Renal pelvis (tissue), 4 donors: ENCODE results near the gene CYBB. TPM values are rescaled to one million over a fixed set of nuclear protein-coding genes. Genes with fewer than 3 reads are reported as not detected.

Source experiments
- DNase-seq: peaks from one replicate; pipeline ENCODE4 v3.0.0-alpha.2; 2013
- polyA plus RNA-seq, 3 donors: library from polyadenylated mRNA; unstranded; fragments of 120-200 nt; gene quantifications; one replicate each; pipeline ENCODE4 v1.2.1, GENCODE V29; 2013; ENCODE audit not compliant: insufficient read length in 3 of 3

Gene CYBB
- polyA plus RNA-seq, 3 donors, result 8.8 to 13.6 (median 10.5) TPM

DNA sequence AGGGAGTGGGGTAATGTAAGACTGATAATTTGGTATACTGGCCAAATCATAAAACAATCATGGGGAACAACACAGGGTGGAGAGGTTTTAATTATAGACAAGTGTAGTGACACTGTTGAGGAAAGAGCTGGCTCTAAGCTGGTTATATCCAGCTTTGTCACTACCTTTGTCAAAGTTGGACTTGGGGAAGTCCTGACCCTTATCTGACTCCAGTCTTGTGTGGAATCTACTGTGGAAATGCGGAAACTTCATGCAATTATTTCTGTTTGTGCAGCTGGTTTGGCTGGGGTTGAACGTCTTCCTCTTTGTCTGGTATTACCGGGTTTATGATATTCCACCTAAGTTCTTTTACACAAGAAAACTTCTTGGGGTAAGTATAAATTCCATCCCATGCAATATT lies 2.0 kb downstream of the CYBB start:
- no peak for DNase-seq

DNA sequence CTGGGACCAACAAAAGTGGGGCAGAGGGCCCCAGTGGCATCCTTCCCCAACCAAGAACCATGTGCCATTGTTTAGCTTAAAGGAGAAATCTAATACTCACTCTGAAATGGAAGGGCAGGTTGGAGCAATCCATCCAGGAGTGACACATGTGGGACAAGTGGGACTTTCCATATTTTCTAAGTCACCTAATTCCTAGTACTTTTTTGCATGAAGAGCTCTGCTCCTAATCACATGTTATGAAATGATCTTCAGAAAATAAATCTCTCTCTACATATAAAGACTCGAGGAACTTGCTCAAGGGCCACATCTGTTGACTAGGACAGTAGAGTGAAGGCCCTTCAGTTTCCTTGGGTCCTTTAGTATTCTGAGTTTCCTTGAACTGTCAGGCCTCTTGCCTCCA lies 2.5 kb downstream of the CYBB start:
- DNase-seq, result no peak

DNA sequence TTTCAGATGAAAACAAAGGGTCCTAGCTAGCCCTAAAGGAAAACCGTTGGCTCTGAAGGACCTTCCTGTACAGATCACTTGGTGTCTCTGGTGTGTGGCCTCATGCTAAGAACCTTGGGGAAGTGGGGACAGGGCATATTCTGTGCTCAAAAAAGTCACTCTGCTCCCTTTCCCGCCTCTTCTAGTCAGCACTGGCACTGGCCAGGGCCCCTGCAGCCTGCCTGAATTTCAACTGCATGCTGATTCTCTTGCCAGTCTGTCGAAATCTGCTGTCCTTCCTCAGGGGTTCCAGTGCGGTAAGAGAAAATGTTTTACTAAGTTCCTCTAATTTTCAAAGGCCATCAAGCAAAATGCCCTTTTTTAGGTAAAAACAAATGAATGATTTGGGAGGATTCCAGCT lies 3.4 kb downstream of the CYBB start:
- no peak for DNase-seq

DNA sequence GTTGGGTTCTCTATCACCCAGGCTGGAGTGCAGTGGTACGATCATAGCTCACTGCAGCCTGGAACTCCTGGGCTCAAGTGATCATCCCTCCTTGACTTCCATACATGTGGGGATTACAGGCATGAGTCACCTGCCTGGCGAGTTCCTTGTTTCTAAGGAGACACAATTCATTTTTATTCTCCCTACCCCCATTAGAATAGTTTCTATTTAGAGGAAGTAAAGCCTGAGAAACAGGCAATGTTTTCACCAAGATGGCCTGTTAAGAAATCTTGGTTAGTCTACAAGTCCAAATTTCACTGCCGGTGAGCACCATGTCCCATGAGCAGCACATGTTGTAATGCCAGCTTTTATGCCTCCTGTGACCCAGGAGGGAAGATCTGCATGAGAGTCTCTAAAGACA lies 5.7 kb downstream of the CYBB start:
- DNase-seq, result no peak

DNA sequence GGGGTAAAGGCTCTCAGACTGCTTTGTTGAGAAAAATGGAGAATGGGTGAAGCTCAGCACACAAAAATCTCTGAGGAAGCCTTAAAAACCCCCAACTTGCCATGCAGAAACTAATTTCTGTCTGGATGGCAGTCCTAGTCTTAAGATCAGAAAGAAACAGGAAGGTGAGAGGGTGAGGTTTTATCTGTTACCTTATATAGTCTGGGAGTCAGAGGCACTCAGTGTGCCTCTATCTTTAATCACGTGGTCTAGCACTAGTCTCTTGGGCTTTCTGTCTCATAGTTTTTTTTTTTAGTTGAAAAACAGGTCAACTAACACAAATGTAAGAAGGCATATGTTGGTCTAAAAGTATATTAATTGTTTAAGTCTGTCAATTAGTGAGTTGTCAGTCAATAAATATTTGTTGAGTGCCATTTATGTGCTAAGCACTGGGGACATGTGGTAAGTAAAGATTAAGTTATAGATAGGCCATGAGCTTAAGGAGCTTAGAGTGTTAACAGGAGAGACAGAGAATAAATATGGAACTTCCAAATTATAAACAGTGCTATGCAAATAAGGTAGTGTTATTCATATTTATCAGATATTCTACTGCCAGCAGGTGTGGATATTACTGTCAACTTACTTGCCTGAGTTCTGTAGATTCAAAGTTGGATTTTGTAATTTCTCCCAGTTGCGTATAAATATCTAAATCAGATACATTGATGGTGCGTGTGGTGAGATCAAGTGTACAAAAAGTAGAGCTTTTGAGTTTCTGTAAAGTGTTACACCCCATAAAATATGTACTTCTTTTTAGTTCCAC lies 7.0 kb downstream of the CYBB start:
- no peak for DNase-seq

DNA sequence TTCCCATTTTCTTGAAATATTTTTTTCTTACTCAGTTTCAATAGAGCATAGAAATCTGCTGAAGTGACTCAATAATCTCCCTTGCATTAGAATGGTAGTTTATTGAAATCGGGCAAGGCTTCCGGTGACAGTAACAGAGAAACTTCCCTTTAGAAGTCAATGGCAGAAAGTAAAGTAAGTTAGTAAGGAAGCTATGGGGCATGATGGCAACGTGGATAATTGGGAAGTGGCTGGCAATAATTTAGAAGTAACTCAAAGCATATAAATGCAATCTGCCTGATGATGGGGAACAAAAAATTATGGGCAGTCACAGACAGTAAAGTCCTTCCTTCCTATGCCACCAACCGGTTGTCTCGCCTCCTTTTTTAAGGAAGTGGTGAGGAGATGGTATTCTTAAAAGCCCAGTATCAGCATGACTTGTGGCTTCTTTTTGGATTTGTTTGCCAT lies 7.6 kb downstream of the CYBB start:
- DNase-seq, result no peak

DNA sequence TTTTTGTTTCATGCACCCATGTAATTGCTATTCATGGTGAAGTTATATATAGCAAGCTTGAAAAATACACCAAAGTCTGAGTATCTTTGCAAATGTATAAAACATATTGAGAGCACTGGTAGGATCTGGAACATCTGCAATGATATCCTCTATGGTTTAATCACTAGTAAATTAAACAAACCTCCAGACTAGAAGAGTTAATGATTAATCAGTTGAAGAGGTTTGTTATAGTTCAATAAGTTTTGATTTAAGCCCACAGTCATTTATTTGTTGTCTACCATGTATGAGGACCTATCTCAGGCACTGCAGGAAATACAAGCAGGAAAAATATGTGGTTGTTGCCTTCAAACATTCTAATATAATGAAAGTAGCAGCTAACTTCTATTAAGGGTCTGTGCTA lies 16.5 kb downstream of the CYBB start:
- DNase-seq, result no peak

DNA sequence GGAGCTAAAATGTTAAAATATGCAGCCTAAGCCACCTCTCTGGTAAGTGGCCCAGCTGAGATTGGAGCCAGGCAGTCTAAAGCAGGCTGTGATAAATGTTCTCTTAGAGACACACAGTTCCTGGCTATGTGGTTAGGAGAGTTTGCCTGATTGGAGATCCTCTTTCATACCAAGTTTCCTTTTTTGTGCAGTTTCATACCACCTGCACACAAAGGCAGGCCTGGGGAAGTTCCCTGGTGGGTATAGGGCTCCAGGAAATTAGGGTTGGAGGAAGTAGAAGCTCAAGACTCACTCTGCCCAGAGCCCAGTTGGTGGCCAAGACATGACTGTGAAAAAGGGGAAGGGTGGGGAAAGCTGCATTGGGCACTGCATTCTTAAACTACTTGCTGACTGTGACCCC lies 16.9 kb downstream of the CYBB start:
- no peak for DNase-seq

DNA sequence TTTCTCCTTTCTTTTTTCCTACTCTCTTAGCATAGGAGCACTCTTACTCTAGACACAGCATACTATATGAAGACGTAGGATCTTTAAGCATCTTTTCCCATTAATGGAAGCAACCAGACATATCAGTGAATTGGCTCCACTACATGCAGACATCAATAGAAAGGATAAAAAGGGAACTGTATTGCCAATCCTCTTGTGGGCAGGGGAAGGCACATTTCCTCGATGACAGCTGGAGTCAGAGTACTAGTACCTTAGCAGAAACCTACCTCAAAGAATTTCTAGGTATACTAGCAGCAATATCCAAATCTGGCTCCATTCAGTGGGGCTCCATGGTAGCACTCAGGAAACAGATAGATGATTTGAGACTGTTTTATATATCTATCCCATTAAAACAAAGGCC lies 20.1 kb downstream of the CYBB start:
- DNase-seq, result no peak

DNA sequence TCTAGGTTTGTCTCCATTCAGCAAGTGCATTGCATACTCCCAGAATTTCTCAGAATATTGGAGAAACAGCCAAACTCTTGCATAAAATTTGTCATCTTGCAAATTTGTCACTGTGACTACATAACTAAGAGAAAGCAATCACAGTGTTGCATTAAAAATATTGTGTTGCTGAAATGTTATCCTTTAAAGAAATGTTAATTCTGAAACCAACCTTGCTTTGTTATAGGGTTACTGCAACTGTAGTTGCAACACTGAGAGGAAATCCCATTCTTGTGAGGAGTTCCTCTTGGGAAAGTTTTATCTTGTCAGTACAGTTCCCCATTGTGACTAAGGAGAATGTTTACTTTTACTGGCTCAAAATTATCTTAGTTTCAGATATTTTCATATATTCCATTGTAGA lies 20.9 kb downstream of the CYBB start:
- no peak for DNase-seq

DNA sequence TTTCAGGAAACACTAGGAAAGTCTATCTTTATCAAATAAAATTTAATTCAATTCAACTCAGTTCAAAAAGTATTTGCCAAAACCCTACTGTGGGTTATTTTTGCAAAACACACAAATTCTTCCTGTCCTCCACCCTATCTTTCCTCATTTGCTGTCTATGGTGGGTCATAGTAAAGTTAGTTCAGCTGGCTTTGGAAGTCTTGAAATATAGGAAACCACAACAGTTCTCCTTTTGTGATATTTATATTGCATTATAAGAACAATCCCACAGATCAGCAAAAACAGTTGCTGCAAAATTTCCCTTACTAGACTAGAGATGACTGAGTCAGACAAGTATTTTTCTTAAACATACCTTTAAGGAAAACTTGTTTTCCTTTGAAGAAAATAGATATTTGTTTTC lies 22.2 kb downstream of the CYBB start:
- no peak for DNase-seq

DNA sequence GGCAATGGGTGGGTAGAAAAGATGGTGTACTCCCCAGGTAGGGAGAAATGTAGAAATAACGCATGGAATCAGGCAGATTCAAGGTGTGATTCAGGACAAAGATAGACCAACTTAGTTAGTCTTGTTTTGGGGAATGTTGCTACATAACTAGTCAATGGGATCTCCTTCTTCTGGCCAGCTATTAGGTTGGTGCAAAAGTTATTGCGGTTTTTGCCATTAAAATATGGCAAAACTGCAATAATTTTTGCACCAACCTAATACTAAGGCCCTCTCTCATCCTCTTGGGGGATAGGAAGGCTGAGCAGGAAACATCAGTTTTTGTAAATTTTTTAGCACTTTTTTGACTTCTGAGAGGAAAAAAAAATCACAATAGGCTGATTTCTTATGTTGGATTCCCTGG lies 23.2 kb downstream of the CYBB start:
- no peak for DNase-seq

DNA sequence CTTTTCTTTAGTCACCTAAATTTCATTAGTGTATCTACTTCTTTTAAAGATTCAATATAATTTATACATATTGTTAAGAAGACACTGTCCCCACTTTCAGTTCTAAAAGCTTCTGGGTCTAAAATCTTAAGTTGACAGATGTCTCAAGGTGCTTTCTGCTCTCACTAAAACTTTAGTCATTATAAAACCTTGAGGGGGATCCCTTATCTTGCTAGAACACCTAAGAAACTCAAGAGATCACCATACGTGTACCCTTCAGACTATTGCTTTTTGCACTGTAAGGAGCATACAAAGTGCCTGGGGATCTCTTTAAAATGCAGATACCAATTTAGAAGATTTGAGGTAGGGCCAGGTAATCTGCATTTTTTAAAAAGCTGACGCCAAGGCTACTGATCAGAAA lies 30.1 kb downstream of the CYBB start:
- no peak for DNase-seq

DNA sequence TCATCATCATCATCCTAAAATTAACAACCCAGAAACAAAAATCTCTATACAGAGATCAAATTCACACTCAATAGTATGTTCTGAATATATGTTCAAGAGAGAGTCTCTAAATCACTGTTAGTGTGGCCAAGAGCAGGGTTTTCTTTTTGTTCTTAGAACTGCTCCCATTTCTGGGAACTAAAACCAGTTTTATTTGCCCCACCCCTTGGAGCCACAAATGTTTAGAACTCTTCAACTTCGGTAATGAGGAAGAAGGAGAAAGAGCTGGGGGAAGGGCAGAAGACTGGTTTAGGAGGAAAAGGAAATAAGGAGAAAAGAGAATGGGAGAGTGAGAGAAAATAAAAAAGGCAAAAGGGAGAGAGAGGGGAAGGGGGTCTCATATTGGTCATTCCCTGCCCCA lies 32.3 kb downstream of the CYBB start:
- DNase-seq, result no peak

DNA sequence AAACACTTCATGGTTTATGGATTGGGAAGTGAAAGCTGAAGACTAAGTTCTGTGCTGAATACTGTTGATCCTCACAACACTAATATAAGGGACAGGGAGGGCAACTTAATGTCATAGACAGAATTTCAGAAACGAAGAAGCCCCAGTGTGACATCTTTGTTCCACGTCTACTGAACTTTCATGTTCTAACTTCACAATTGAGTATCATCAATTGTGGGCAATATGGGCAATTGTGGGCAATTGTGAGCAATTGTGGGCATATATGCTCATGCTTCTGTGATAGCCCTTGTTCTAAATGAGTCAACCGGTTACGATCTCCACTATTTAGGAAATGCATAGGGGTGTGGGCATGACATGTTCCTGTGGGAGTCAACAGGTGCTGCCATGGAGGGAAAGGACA lies 33.7 kb downstream of the CYBB start:
- DNase-seq, result no peak

DNA sequence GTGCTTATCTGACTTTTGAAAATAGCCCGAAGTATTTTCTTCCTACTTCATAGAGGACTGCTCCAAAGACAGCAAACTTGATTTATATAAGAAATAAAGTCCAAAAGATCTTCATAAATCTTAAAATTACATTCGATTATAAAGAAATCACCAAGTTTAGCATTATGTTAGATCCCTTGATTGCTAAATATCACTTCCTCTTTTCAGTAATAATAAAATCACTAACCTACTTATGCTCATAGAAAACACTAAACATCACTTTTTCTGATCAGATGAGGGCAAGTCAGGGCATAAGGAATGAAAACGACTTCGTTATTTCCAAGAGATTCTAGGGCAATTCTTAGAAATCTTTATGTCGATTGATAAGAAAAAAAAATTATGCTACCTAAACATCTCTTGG lies 35.5 kb downstream of the CYBB start:
- DNase-seq, result no peak

DNA sequence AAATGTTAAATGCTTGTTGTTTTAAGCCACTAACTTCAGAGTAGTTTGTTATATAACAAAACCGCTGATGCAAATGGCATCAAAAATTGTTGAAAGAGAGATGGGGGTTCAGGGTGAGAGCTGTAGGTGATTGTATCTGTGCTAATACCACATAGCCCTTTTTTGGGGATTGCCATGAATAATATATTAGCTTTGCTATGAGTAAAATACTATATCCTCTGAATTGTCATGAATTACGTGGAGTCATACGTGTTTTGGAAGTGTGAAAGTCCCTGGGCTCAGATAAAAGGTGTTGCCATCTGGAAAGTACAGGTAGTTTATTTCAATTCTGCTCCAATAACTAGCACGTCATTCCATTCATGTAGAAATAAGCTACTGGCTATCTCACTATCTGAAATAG lies 36.9 kb downstream of the CYBB start:
- DNase-seq, result no peak

DNA sequence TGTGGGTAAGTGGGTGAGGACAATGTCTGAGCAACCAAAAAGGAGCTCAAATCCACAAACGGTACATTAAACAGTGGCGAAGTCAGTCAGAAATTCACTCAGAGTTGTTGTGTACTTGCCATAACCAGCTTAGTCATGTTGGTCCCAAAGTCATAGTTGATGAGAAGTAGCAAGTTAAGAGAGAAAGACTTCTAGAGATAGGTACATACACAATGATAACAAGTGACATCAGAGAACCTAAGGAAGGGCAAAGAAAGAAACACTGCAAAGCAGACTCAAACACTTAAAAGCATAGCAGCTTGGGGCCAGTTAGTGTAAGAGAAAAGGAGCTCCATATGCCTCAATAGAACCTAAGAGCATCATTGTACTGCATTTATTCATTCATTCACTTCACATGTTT lies 37.3 kb downstream of the CYBB start:
- DNase-seq, result no peak

DNA sequence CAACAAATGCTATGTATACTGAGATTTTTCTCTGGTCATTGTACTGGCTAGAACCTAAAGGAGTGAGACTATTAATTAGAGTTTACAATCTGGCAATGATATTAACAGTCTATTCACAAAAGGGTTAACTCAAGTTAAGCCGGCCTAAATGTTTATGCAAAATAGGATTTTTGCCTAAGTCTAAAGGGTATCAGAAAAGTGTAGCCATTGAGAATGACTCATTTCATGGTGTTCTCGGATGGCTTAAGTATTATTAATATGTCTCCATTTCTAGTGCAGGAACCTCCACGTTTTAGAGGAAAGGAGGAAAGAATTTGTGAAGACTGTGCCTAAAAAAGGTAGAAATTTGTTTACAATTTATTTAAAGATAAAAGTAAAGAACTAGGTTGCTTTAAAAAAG lies 37.7 kb downstream of the CYBB start:
- DNase-seq, result no peak

DNA sequence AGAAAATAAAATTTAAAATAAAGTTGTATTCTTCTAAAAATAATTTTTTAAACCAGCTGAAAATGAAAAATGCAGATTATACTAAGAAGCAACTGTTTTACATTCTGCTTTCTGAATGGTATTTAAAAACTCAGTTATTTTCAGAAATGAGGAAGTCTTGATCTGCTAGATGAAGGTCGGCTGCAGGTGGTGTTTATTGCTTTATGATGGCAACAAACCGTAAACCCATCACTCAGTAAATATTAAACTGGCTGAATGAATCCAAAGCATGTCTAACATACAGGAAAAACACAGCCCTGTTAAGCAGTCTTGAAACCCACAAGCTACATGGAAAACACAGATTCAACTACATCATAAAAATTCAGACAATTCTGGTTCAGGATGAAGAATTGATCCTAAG lies 38.2 kb downstream of the CYBB start:
- no peak for DNase-seq

DNA sequence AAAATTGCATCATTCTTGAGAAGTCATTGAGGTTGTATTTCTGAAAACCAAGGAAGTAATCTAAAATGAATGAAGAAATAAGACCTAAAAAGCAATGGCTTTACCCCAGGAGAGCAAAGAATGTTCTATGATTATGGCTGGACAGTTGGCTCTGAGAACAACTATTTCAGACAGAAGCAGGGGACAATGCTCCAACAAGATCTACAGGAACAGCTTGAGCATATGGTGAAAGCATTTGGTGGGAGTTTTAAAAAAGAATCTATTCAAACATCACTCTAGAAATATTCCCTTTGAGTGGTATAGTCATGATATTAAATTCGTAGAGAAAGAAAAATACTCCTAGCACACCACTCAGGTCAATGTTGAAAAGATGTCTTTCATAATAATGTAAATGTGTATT lies 40.8 kb downstream of the CYBB start:
- no peak for DNase-seq

DNA sequence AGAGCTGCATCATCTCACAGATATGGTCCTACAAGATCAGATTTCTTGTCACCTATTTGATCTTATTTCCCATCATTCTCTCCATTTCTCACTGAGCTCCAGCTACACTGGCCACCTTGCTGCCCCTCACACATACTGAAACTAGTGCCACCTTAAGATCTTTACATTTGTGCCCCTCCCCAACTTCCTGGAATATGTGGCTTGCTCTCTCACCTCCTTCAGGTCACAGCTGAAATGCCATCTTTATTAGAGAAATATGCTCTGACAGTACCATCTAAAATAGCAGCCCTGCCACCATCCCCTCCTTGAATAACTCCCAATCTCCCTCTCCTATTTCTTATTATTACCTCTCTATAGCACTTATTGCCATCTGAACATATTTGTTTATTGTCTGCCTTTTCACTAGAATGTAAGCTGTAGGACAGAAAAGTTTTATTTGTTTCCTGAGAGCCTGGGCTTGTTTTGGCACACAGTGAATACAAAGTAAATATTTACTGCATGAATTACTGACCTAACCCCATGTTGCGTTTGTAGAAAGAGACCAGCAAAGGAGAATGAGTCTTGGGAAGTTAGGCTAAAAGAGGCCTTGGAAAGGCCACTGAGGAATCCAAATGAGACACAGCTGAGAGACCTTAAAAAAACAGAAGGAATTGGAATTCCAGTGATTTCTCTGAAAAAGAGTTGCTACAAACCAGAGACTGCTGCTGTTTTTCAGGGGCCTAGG lies 44.8 kb downstream of the CYBB start:
- peak; percentile 24 for DNase-seq

DNA sequence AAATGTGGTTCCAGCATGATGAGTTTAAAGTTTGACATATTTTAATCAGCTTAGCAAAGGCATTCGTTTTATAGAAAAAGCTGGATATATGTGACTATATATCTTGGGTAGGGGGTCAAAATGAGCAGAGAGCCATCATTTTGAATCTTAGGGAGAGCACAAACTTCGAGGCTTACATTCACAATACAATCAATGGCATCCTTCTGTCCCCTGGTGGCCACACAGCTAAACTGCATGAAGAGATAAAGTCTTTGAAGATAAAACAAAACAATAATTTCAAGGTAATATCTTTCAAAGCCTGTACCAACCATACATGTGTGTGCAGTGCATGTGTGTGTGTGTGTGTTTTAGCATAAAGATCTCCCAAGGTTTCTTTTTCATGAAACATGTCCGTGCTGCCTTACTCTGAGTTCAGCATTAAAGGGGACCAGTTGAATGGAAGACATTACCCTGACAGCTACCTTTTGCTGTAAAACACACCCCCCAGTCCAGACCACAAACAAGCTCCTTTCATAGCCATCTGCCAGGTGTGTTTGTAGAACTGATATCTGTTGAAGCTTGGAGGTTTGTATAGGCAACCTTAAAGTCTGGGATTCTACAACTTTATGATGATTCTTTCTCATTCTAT lies 45.5 kb downstream of the CYBB start:
- DNase-seq, result peak; percentile 39
